Measurements from ENCODE around the gene FLNA.

Gene FLNA

GRCh38 chrX:154373340-154374306, 811 bp downstream of the FLNA start:
- DNase-seq (ENCODE audit: low read depth), result peak; percentile 70

GRCh38 chrX:154372612-154373022, 1.8 kb downstream of the FLNA start:
- no peak for DNase-seq (ENCODE audit: low read depth)

GRCh38 chrX:154371789-154372300, 2.6 kb downstream of the FLNA start:
- no peak for DNase-seq (ENCODE audit: low read depth)

- DNase-seq (ENCODE audit: low read depth), result peak; percentile 95
These were observed 3.2 kb downstream of the FLNA start for GRCh38 chrX:154371017-154371788.

- no peak for DNase-seq (ENCODE audit: low read depth)
These were observed 4.0 kb downstream of the FLNA start for GRCh38 chrX:154370300-154371016.

- peak; percentile 97 for DNase-seq (ENCODE audit: low read depth)
These were observed 4.8 kb downstream of the FLNA start for GRCh38 chrX:154369449-154370299.

GRCh38 chrX:154368630-154369448, 5.6 kb downstream of the FLNA start:
- DNase-seq (ENCODE audit: low read depth), result peak; percentile 90

GRCh38 chrX:154367474-154368308, 6.7 kb downstream of the FLNA start:
- DNase-seq (ENCODE audit: low read depth), result no peak

GRCh38 chrX:154366666-154367055, 7.8 kb downstream of the FLNA start:
- DNase-seq (ENCODE audit: low read depth), result peak; percentile 45

GRCh38 chrX:154365997-154366665, 8.3 kb downstream of the FLNA start:
- DNase-seq (ENCODE audit: low read depth), result no peak

GRCh38 chrX:154365052-154365600, 9.3 kb downstream of the FLNA start:
- no peak for DNase-seq (ENCODE audit: low read depth)

- no peak for DNase-seq (ENCODE audit: low read depth)
These were observed 10.6 kb downstream of the FLNA start for GRCh38 chrX:154363706-154364439.

- DNase-seq (ENCODE audit: low read depth), result no peak
These were observed 12.2 kb downstream of the FLNA start for GRCh38 chrX:154362085-154362742.

- no peak for DNase-seq (ENCODE audit: low read depth)
These were observed 14.2 kb downstream of the FLNA start for GRCh38 chrX:154360155-154360713.

GRCh38 chrX:154359362-154360154, 14.9 kb downstream of the FLNA start:
- no peak for DNase-seq (ENCODE audit: low read depth)

- DNase-seq (ENCODE audit: low read depth), result no peak
These were observed 15.6 kb downstream of the FLNA start for GRCh38 chrX:154358829-154359228.

All from fibroblast of gingiva (primary cell).